HepG2 (cell line): ENCODE results near the gene MAD2L2. TPM values are rescaled to one million over a fixed set of nuclear protein-coding genes. Genes with fewer than 3 reads are reported as not detected.
A peak's percentile ranks its signal among the peaks of the same experiment; 100 is the strongest.

Experiments
- CREB1 ChIP-seq, 2 experiments: fragments of 450-650 bp in 1 of 2; IDR thresholded peaks; 2 replicates each; pipeline ENCODE4 v1.6.1; 2016 to 2017; ENCODE audit warnings: control low read depth in 1 of 2, mild to moderate bottlenecking in 1 of 2, missing compliant biosample characterization in 1 of 2, missing genetic modification characterization in 1 of 2
- FOXO1 ChIP-seq: sonication (generic); formaldehyde crosslinking; IDR thresholded peaks from 2 replicates; pipeline ENCODE4 v1.4.0; 2020; ENCODE audit warnings: missing genetic modification reagents
- FOXP1 ChIP-seq, 2 experiments: fragments of 450-650 bp in 1 of 2; IDR thresholded peaks; 2 replicates each; pipeline ENCODE4 v1.6.1; 2017 to 2018; ENCODE audit warnings: antibody characterized with exemption in 1 of 2
- MAFK ChIP-seq, 2 experiments: IDR thresholded peaks in 1 of 2; conservative IDR thresholded peaks in 1 of 2; 2 replicates each; pipeline ENCODE4 v1.6.1; 2011; ENCODE audit warnings: improper control_type of control experiment in 2 of 2, low read length in 2 of 2
- PRDM15 ChIP-seq: sonication (generic); formaldehyde crosslinking; IDR thresholded peaks from 2 replicates; pipeline ENCODE4 v1.4.0; 2020; ENCODE audit warnings: missing genetic modification reagents
- SALL2 ChIP-seq: sonication (generic); formaldehyde crosslinking; IDR thresholded peaks from 2 replicates; pipeline ENCODE4 v1.8.1; 2023; ENCODE audit warnings: mild to moderate bottlenecking, missing genetic modification reagents, inconsistent platforms
- TAF1 ChIP-seq: sonication (generic); formaldehyde crosslinking; IDR thresholded peaks from 2 replicates; pipeline ENCODE4 v1.4.0; 2020; ENCODE audit warnings: missing genetic modification reagents
- TBX2 ChIP-seq: sonication (generic); formaldehyde crosslinking; IDR thresholded peaks from 2 replicates; pipeline ENCODE4 v1.5.0; 2020; ENCODE audit warnings: missing genetic modification reagents, mild to moderate bottlenecking, borderline replicate concordance
- THRA ChIP-seq: sonication (generic); formaldehyde crosslinking; IDR thresholded peaks from 2 replicates; pipeline ENCODE4 v1.4.0; 2020; ENCODE audit warnings: missing genetic modification reagents, borderline replicate concordance
- ZNF18 ChIP-seq: sonication (generic); formaldehyde crosslinking; IDR thresholded peaks from 2 replicates; pipeline ENCODE4 v1.8.0; 2022; ENCODE audit warnings: mild to moderate bottlenecking, missing genetic modification reagents; ENCODE audit not compliant: insufficient replicate concordance
- ZNF503 ChIP-seq: sonication (generic); formaldehyde crosslinking; IDR thresholded peaks from 2 replicates; pipeline ENCODE4 v1.4.0; 2020; ENCODE audit warnings: missing genetic modification reagents
- ZNF562 ChIP-seq: sonication (generic); formaldehyde crosslinking; IDR thresholded peaks from 2 replicates; pipeline ENCODE4 v1.8.0; 2022; ENCODE audit warnings: missing genetic modification reagents, borderline replicate concordance
- ZNF598 ChIP-seq: sonication (generic); formaldehyde crosslinking; IDR thresholded peaks from 2 replicates; pipeline ENCODE4 v1.5.1; 2020; ENCODE audit warnings: mild to moderate bottlenecking, missing genetic modification reagents, borderline replicate concordance
- ZNF644 ChIP-seq: IDR thresholded peaks from 2 replicates; pipeline ENCODE4 v1.6.1; 2016; ENCODE audit warnings: low read depth
- ZNF747 ChIP-seq: sonication (generic); formaldehyde crosslinking; IDR thresholded peaks from 2 replicates; pipeline ENCODE4 v1.8.1; 2023; ENCODE audit warnings: missing genetic modification reagents, mild to moderate bottlenecking, borderline replicate concordance
- ZNF768 ChIP-seq: sonication (generic); formaldehyde crosslinking; IDR thresholded peaks from 2 replicates; pipeline ENCODE4 v1.4.0; 2020; ENCODE audit warnings: missing genetic modification reagents
- ZSCAN20 ChIP-seq: sonication (generic); formaldehyde crosslinking; IDR thresholded peaks from 2 replicates; pipeline ENCODE4 v1.4.0; 2020; ENCODE audit warnings: missing genetic modification reagents, mild to moderate bottlenecking, borderline replicate concordance
- ZSCAN21 ChIP-seq: sonication (generic); formaldehyde crosslinking; IDR thresholded peaks from 2 replicates; pipeline ENCODE4 v1.8.0; 2022; ENCODE audit warnings: mild to moderate bottlenecking, missing genetic modification reagents, moderate library complexity, borderline replicate concordance
- polyA plus RNA-seq, 8 experiments: library from polyadenylated mRNA; depleted of rRNA in 3 of 8; stranded (reverse) in 7 of 8; unstranded in 1 of 8; fragments of >200 nt; fragmentation: Illumina TruSeq in 4 of 8; extraction: Trizol in 4 of 8; gene quantifications; 2 replicates each; pipeline versions ENCODE4 v1.2.1 to v1.2.3, GENCODE V29; 2011 to 2016; ENCODE audit warnings: low read depth in 4 of 8, missing spikeins in 1 of 8, mixed read lengths in 1 of 8; ENCODE audit not compliant: insufficient read depth in 1 of 8
- total RNA-seq, 5 experiments: library from RNA; depleted of rRNA; stranded (reverse); fragments of >200 nt; fragmentation: Illumina TruSeq; extraction: Trizol; gene quantifications; 2 replicates each; pipeline ENCODE4 v1.2.3, GENCODE V29; 2016; ENCODE audit warnings: low read depth in 1 of 5

The MAD2L2 gene
- total and polyA plus RNA-seq, 2 of the 13 experiments (the other 11 are each of a cell fraction or from before 2014, with no cell fraction given): 51.8 to 53.8 TPM

GRCh38 chr1:11671544-11672286 is 9.2 kb downstream of the MAD2L2 start (continued):
- TF ChIP-seq THRA (CRISPR knock-in tag): no peak
- TF ChIP-seq SALL2 (CRISPR knock-in tag): no peak
- no peak for TF ChIP-seq CREB1 (IDR thresholded peaks at IDR 0.05)
- peak; percentile 63; the same call in 1 of the 2 replicates for TF ChIP-seq CREB1 (CRISPR knock-in tag; IDR thresholded peaks at IDR 0.05)
- no peak for TF ChIP-seq FOXP1 (IDR thresholded peaks at IDR 0.05)
- TF ChIP-seq FOXP1 (CRISPR knock-in tag; IDR thresholded peaks at IDR 0.05): peak; percentile 52; the same call in 1 of the 2 replicates
- no peak for TF ChIP-seq ZNF18
- peak; percentile 80; the same call in 1 of the 2 replicates for TF ChIP-seq TBX2 (CRISPR knock-in tag)
- TF ChIP-seq ZNF768 (CRISPR knock-in tag): peak; percentile 22; the same call in 1 of the 2 replicates
- TF ChIP-seq TAF1 (CRISPR knock-in tag): 0 out of 2 replicates have a peak, but pooled peaks have one; percentile 22
- TF ChIP-seq MAFK (conservative IDR thresholded peaks at IDR 0.05 in 1 of 2, IDR thresholded peaks at IDR 0.05 in 1 of 2; ENCODE audit: low read length in 2 of 2): peak in 1 of 2 experiments; percentile 39; a peak in 1 of 4 replicates
- no peak for TF ChIP-seq ZNF747 (CRISPR knock-in tag)
- peak; percentile 55; the same call in 1 of the 2 replicates for TF ChIP-seq ZNF503 (CRISPR knock-in tag)
- no peak for TF ChIP-seq PRDM15 (CRISPR knock-in tag)
- 0 out of 2 replicates have a peak, but pooled peaks have one; percentile 22 for TF ChIP-seq ZNF598
- TF ChIP-seq ZSCAN20 (CRISPR knock-in tag): no peak
- TF ChIP-seq ZSCAN21: no peak; the same call in 1 of the 2 replicates
- no peak for TF ChIP-seq ZNF562 (CRISPR knock-in tag)
- 0 out of 2 replicates have a peak, but pooled peaks have one; percentile 14 for TF ChIP-seq ZNF644
- peak; percentile 58; the same call in 1 of the 2 replicates for TF ChIP-seq FOXO1 (CRISPR knock-in tag)
